SJCRH30 (cell line): ENCODE results near the gene ITGBL1. TPM values are rescaled to one million over a fixed set of nuclear protein-coding genes. Genes with fewer than 3 reads are reported as not detected.
A peak's percentile ranks its signal among the peaks of the same experiment; 100 is the strongest.

Source experiments
- DNase-seq, 2 experiments: peaks; one replicate each; pipeline ENCODE4 v3.0.0-alpha.2; 2015 to 2020
- H3K27ac ChIP-seq: fragments of 250-450 bp; sonication (Bioruptor Pico); 2 replicates; pipeline ENCODE4 v1.5.1; 2020; ENCODE audit warnings: mild to moderate bottlenecking, moderate library complexity
- H3K27me3 ChIP-seq: fragments of 250-450 bp; sonication (Bioruptor Pico); 2 replicates; pipeline ENCODE4 v1.5.1; 2020; ENCODE audit warnings: mild to moderate bottlenecking, moderate library complexity
- H3K36me3 ChIP-seq: fragments of 250-450 bp; sonication (Bioruptor Pico); 2 replicates; pipeline ENCODE4 v1.5.1; 2020; ENCODE audit warnings: mild to moderate bottlenecking, moderate library complexity
- H3K4me1 ChIP-seq: fragments of 250-450 bp; sonication (Bioruptor Pico); 2 replicates; pipeline ENCODE4 v1.5.1; 2020; ENCODE audit warnings: mild to moderate bottlenecking, moderate library complexity
- H3K4me3 ChIP-seq: fragments of 250-450 bp; sonication (Bioruptor Pico); 2 replicates; pipeline ENCODE4 v1.5.1; 2020; ENCODE audit warnings: mild to moderate bottlenecking, moderate library complexity
- H3K9me3 ChIP-seq: fragments of 250-450 bp; sonication (Bioruptor Pico); replicated peaks from 2 replicates; pipeline ENCODE4 v1.5.1; 2020; ENCODE audit warnings: mild to moderate bottlenecking, moderate library complexity
- total RNA-seq: library from RNA; depleted of rRNA; stranded (reverse); fragments of >200 nt; shearing (Covaris generic); gene quantifications from 2 replicates; pipeline ENCODE4 v1.2.3, GENCODE V29; 2014; rRNA removed

Gene ITGBL1, protein sequence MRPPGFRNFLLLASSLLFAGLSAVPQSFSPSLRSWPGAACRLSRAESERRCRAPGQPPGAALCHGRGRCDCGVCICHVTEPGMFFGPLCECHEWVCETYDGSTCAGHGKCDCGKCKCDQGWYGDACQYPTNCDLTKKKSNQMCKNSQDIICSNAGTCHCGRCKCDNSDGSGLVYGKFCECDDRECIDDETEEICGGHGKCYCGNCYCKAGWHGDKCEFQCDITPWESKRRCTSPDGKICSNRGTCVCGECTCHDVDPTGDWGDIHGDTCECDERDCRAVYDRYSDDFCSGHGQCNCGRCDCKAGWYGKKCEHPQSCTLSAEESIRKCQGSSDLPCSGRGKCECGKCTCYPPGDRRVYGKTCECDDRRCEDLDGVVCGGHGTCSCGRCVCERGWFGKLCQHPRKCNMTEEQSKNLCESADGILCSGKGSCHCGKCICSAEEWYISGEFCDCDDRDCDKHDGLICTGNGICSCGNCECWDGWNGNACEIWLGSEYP
- 0.10 TPM in 1 of 2 replicates, not detected in the other for total RNA-seq

DNA sequence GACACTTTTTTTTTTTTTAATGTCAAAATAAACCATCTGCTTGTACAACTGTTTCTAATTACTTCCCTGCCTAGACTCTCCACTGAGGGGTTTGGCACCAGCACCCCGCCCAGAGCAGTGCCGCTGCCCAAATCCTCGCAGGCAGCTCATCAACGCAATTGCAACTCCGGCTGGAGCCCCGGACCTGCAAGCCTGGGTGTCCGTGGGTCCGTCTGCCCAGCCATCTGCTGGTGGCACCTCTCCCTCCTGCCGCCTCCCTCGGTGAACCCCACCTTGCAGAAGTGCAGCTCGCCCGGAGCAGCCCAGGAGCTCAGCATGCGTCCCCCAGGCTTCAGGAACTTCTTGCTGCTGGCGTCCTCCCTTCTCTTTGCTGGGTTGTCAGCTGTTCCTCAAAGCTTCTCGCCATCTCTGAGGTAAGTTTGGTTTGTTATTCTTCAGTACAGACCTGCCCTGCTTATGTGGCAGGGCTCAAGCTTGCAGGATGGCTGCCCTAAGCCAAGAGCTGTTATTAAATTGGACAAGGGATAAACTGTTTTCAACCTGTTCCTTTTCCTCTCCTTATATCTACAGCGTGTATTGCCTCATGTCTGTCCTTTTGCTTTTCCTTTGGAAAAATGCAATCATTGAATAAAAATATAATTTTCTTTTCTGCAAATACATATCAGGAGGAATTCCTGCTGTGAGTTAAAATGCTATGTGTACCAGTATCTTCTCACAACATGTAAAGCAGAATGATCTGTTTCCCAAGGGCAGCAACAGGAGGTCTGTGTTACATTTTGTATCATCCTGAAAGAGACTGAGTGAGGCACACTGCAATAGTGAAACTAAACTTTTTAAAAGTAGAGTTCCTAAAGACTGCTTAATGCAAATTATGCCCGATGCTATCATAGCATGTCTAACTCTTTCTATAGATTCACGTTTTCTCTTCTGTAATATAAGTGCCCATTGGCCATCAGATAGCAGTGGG is at the start of gene ITGBL1:
ITGBL1 (plus strand) TSS at position 157 of the 967 bp plus-strand sequence; CDS start at position 316, 159 bp downstream.
- no peak for DNase-seq

DNA sequence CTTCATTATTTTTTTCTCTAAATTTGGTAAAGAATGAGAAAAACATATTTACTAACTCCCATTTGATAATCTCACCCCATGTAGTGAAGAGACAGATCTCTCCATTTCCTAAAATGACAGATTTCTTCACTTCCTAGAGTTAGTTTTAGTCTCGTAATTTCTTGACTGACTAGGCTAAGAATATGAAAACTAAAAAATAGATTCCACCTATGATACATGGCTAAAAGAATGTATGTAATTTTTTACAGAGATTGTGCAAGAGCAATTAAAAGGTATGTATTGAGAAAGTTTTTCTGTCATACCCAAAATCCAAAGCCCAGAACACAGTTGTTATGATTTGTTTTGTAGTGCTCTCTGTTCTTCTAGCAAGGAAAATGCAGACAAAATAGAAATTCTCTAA is 45.7 kb upstream of the ITGBL1 start:
- H3K27ac ChIP-seq = no peak overlapping the region
- H3K36me3 ChIP-seq = no peaks in the 10 kb centered on the region
- no peak overlapping the region for H3K4me3 ChIP-seq
- H3K27me3 ChIP-seq = no peaks in the 10 kb centered on the region
- no peaks in the 10 kb centered on the region for H3K4me1 ChIP-seq
- H3K9me3 ChIP-seq = no peaks in the 10 kb centered on the region
- no peak for DNase-seq

More for the DNA sequence above, at the start of gene ITGBL1:
- H3K36me3 ChIP-seq = no peaks in the 10 kb centered on the region
- no peak within 1 kb of the TSS for H3K27ac ChIP-seq
- no peaks in the 10 kb centered on the region for H3K9me3 ChIP-seq
- peaks cover 7% of the 10 kb centered on the region; the same call in 1 of the 2 replicates for H3K4me1 ChIP-seq
- no peaks in the 10 kb centered on the region for H3K27me3 ChIP-seq
- H3K4me3 ChIP-seq = no peak within 1 kb of the TSS

DNA sequence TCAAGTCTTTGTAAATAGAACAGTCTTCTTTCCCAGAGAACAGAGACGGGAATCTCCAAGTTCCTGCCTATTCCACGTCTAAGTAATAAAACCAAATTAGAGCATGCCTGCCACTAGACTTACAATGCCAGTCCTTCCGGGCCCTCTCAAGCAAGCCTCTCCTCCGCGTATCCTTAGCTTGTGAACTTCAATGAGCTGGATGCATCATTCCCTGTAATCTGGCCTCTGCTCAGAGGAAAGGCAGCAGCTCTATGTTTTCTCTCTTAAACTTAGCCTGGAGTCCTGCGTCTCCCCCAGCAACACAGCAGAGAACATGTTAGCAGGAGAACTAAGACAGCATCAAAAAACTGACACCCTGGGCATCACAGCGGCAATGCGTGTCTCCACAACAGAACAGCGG is 44.3 kb upstream of the ITGBL1 start:
- Histone ChIP-seq H3K4me3 (no peak overlapping the region), H3K9me3 (no peaks in the 10 kb centered on the region), H3K4me1 (no peaks in the 10 kb centered on the region), H3K27ac (no peak overlapping the region), H3K36me3 (no peaks in the 10 kb centered on the region), H3K27me3 (no peaks in the 10 kb centered on the region)
- no peak for DNase-seq

DNA sequence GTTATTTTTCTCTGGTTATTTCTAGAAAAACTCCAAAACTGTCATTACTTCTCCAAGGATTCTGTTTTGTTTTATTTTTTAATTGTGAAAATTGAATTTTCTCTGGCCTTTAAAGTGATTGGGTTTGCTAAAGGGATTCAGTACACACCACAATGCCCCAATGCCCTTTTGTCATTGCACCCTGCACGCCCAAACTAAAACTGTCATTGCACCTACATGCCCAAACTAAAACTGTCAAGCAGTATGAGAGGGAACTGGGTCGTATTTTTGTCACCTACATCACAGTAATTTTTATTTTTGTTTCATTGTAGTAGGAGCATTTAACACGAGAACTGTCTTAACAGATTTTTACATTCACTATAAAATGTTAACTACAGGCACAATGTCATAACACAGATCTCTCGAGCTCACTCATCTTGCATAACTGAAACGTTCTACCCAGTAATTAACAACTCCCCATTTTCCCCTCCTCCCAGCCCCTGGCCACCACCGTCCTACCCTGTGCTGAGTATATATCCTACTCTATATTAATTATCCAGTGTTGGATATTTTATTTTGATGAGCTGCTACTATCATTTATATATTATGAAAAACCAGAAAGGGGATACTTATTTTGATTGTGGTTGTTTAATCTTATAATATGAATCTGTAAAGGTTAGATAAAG is 43.4 kb upstream of the ITGBL1 start:
- no peak overlapping the region for H3K4me3 ChIP-seq
- no peak overlapping the region for H3K27ac ChIP-seq
- H3K9me3 ChIP-seq = no peaks in the 10 kb centered on the region
- no peaks in the 10 kb centered on the region for H3K36me3 ChIP-seq
- H3K27me3 ChIP-seq = no peaks in the 10 kb centered on the region
- no peak for DNase-seq
- H3K4me1 ChIP-seq = no peaks in the 10 kb centered on the region

DNA sequence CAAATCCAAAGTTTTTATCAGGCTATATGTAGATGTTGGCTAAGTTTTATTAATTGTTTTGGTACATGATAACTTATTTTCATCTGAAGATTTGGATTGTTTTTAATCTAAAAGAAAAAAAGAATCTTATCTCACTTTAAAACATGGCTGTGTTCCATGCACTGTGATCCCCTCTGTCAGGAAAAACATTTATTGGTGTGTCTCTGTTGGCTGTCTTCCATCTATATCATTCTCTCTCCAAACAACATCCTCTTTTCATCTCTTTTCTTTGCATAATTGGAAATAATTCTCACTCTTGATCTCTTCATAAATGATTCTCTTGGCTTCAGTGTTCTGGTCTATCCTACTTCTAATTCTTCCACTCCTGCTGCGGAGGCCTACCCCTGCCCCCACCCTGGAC is 40.4 kb upstream of the ITGBL1 start:
- no peaks in the 10 kb centered on the region for H3K9me3 ChIP-seq
- no peaks in the 10 kb centered on the region for H3K36me3 ChIP-seq
- H3K4me1 ChIP-seq = no peaks in the 10 kb centered on the region; the same call in 1 of the 2 replicates
- H3K27me3 ChIP-seq = no peaks in the 10 kb centered on the region
- DNase-seq = no peak
- no peak overlapping the region for H3K4me3 ChIP-seq
- no peak overlapping the region for H3K27ac ChIP-seq

DNA sequence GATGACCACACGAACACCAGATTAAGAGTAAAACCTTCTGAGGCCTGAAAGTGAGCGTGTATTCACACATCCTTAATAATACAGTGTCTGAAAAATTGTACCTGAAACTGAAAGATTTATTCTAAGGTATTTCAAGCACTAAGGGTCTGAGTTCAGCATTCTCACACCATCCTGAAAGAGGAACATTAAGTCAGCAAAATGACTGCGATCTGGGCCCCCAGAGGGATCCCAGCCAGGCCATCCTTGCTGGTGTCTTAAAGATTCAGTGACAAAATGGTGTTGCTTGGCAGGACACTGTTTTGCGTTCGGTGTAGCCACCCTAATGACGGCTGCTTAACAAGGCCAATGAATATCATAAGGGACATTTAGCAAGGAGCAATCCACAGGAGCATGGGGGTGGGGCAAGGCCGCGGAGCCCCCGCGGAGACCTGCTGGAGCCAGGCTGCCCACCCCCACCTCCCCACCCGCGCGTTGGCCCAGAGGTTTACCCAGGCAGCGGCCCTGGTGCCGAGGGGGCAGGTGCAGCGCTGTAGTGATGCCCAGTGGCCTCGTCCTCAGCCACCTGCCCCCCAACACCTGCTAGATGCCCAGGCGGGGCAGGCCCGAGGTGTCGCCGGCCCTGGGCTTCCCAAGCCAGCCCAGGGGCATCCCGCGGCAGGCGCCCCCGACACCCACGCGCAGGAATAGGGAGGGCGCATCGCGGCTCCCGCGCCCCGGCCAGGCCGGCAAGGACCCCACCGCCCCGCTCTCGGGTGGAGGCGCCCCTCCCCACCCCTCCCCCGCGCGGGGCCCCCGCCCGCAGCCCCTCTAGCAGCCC is 36.9 kb upstream of the ITGBL1 start:
- H3K36me3 ChIP-seq = no peaks in the 10 kb centered on the region
- no peak for DNase-seq
- H3K27me3 ChIP-seq = no peaks in the 10 kb centered on the region
- no peaks in the 10 kb centered on the region; the same call in 1 of the 2 replicates for H3K4me1 ChIP-seq
- H3K27ac ChIP-seq = no peak overlapping the region
- H3K4me3 ChIP-seq = peak overlapping the region; percentile 59
- no peaks in the 10 kb centered on the region for H3K9me3 ChIP-seq

DNA sequence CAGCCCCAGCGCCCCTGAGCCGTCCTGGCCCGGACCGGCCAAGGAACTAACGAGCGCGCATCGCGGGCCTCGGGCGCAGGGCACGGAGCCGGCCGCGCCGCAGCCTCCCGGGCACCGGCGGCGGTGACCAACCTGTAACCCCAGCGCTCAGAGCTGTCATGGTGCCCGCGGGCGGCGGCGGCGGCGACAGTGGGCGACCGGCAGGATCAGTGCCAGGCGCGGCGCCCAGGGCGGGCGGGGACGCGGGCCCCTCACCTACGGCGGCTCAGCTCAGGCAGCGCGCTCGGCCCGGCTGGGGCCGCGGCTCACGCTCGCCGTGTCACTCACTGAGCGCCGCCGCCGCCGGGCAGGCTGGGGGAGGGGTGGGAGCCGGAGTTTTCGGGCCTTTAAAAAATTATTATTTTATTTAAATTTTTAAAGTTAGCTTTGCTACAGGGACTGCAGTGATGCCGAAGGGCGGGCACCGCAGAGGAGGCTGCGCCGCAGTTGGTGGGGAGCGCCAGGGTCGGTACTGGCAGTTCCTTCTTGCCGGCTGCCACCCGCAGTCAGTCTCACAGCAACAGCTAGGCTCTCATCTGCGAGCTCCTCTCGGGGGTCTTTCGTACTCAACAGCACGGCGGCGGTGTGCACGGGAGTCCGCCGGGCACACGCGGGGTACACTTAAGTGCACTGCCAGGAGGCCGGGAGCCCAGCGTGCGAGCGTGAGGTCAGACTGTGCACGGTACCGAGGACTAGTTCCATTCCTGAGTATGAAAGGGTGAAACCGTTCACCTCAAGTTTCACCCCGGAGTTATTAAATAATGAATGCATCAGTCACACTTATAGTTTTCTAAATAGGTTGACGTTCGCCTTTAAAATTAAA is 36.1 kb upstream of the ITGBL1 start, which contains the start of gene NALCN:
NALCN (minus strand) TSS at position 328 of the 862 bp plus-strand sequence. CDS start 17,382 bp downstream, outside the sequence.
- no peaks in the 10 kb centered on the region for H3K9me3 ChIP-seq
- no peaks in the 10 kb centered on the region; the same call in 1 of the 2 replicates for H3K4me1 ChIP-seq
- no peaks in the 10 kb centered on the region for H3K36me3 ChIP-seq
- no peaks in the 10 kb centered on the region for H3K27me3 ChIP-seq
- peak in 1 of 2 experiments; percentile 35 for DNase-seq
- H3K27ac ChIP-seq = no peak within 1 kb of the TSS
- peak within 1 kb of the TSS; percentile 59 for H3K4me3 ChIP-seq

DNA sequence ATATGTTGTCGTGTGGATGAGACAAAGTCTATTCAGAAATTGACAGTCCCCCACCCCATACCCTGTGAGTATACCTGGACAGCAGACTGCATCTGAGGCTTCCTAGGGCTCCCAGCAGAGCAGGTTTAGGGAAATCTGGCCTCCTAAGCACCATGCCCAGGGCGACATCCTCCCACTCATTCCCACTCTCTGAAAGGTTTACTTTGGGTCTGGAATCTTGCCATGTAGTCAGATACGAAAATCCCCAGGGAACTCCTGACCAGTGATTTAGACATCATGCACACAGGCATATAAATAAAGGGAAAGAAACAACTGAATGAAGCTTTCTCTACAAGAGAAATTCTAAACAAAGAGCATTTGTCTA is 35.5 kb upstream of the ITGBL1 start:
- H3K9me3 ChIP-seq = no peaks in the 10 kb centered on the region
- peak; percentile 36 to 76 for DNase-seq
- peak overlapping the region; percentile 59 for H3K4me3 ChIP-seq
- no peaks in the 10 kb centered on the region for H3K27me3 ChIP-seq
- H3K27ac ChIP-seq = no peak overlapping the region
- H3K36me3 ChIP-seq = no peaks in the 10 kb centered on the region
- no peaks in the 10 kb centered on the region; the same call in 1 of the 2 replicates for H3K4me1 ChIP-seq

DNA sequence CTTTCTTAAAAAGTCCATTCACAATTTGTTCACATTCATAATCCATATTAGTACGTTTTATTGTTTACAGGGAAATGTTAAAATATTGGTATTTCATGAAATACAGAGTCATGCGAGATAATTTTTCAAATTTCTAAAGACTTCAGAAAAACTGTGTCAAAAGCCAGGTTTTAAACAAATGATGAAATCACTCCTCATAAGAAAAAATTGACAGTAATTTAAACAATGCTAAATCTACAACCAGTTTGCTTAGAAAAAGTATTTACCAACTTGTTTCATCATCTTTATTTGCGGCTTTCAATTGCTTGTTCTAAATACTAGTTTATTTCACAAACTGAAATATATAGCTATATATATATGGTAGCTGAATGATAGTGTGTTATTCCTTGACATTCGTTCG is 35.0 kb upstream of the ITGBL1 start:
- no peak for DNase-seq
- Histone ChIP-seq H3K4me3 (no peak overlapping the region), H3K27me3 (no peaks in the 10 kb centered on the region), H3K4me1 (no peaks in the 10 kb centered on the region; the same call in 1 of the 2 replicates), H3K9me3 (no peaks in the 10 kb centered on the region), H3K27ac (no peak overlapping the region), H3K36me3 (no peaks in the 10 kb centered on the region)

DNA sequence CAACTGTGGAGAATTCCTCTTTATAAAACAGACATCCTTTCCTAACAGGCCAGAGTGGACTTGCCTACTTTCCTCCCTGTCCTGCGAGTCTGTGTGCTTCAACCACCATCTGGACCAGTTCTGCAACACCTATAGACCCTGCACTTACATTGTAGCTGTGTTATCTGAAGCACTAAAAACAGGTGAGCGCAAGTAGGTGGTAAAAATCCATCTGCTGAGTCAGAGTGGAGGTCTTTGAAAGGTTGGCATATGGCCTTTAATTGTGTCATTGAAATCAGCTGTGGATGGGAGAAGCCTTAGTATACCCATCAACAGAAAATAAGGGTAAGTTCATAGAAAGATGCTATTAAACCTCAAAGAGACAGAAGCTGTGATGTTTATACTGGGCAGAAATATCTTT is 28.6 kb upstream of the ITGBL1 start:
- Histone ChIP-seq H3K9me3 (no peaks in the 10 kb centered on the region), H3K27ac (peak overlapping the region; percentile 89), H3K27me3 (no peaks in the 10 kb centered on the region), H3K36me3 (no peaks in the 10 kb centered on the region), H3K4me3 (peak overlapping the region; percentile 21; the same call in 1 of the 2 replicates), H3K4me1 (peaks cover 18% of the 10 kb centered on the region)
- DNase-seq = no peak

DNA sequence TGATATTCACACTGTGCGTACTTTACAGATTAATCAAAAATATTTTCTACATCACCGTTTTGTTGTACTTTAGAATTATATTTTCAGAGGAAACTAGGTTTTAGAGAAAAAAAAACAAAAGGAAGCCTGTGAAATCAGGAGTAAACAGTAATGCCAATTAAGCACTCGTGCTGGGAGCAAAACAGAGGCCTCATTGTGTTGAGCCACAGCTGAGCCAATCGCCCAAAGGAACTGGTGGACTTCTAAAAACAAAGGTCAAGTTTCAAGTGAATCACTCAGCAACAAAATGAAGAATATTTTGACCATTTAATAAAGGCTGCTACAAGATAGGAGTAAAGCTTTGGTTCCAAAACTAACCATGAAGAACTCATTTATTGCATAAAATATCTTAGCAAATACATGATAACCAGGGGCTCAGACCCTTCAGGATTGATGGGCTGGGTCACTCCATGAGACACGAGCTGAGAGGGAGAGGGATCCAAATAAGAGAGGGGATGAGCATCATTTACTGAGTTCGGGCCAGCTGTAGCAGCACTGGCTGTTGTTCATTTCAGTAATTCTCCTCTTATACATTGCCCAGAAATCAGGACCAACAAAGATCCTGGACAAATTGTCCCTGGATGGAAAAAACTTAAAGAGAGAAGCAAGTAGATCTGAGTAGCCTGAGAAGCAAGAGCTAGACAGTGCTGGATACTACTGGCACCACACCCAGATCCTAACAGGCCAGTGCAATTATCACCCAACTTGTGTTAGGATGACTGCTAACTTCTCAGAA is 27.9 kb upstream of the ITGBL1 start:
- H3K4me1 ChIP-seq = peaks cover 18% of the 10 kb centered on the region
- no peaks in the 10 kb centered on the region for H3K27me3 ChIP-seq
- DNase-seq = peak; percentile 69 to 83
- H3K27ac ChIP-seq = peak overlapping the region; percentile 89
- H3K9me3 ChIP-seq = no peaks in the 10 kb centered on the region
- H3K4me3 ChIP-seq = peak overlapping the region; percentile 21; the same call in 1 of the 2 replicates
- no peaks in the 10 kb centered on the region for H3K36me3 ChIP-seq

DNA sequence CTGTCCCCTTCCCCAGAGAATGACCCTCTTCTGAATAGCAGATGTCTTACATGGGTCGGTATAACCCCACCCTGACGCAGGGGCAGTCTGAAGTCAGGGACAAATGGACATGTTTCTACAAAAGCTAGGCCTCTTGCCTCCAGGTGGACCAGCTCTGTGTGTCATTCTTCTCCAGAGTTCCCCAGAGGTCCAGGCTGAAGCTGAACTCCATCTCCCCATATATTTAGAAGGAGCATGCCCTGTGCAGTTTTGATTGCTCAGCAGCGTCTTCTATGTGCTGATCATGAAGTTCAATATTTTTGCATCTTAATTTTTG is 27.4 kb upstream of the ITGBL1 start:
- Histone ChIP-seq H3K27ac (peak overlapping the region; percentile 89), H3K4me1 (peaks cover 18% of the 10 kb centered on the region), H3K9me3 (no peaks in the 10 kb centered on the region), H3K36me3 (no peaks in the 10 kb centered on the region), H3K27me3 (no peaks in the 10 kb centered on the region), H3K4me3 (no peak overlapping the region)
- no peak for DNase-seq
